Measurements from ENCODE around the gene PPP1R3G.

Gene PPP1R3G

GRCh38 chr6:5121956-5122355 is 36.8 kb downstream of the PPP1R3G start:
- DNase-seq, result no peak

GRCh38 chr6:5122504-5123112 is 37.5 kb downstream of the PPP1R3G start:
- no peak for DNase-seq

GRCh38 chr6:5123296-5124143 is 38.4 kb downstream of the PPP1R3G start:
- DNase-seq, result no peak

GRCh38 chr6:5124526-5124925 is 39.4 kb downstream of the PPP1R3G start:
- DNase-seq, result no peak

GRCh38 chr6:5125152-5126006 is 40.2 kb downstream of the PPP1R3G start:
- no peak for DNase-seq

GRCh38 chr6:5126214-5126613 is 41.1 kb downstream of the PPP1R3G start:
- DNase-seq, result no peak

- DNase-seq, result no peak
These were observed 42.1 kb downstream of the PPP1R3G start for GRCh38 chr6:5127106-5127687.

GRCh38 chr6:5128351-5128750 is 43.2 kb downstream of the PPP1R3G start:
- DNase-seq, result peak in 1 of 3 experiments; percentile 2

GRCh38 chr6:5130135-5130866 is 45.2 kb downstream of the PPP1R3G start:
- DNase-seq, result peak in 2 of 3 experiments; percentile 23 to 62

GRCh38 chr6:5132731-5133130 is 47.6 kb downstream of the PPP1R3G start:
- no peak for DNase-seq

- no peak for DNase-seq
These were observed 48.8 kb downstream of the PPP1R3G start for GRCh38 chr6:5133943-5134342.

GRCh38 chr6:5135788-5136376 is 50.7 kb downstream of the PPP1R3G start:
- DNase-seq, result peak in 2 of 3 experiments; percentile 19 to 42

- DNase-seq, result no peak
These were observed 51.7 kb downstream of the PPP1R3G start for GRCh38 chr6:5136851-5137250.
